GM21367 (cell line): ENCODE data around the gene ANKS1A.

ENCODE experiments used
- ATAC-seq: cut with Tn5 transposase; IDR thresholded peaks from one replicate; pipeline ENCODE4 v1.9.1; 2021; ENCODE audit not compliant: unreplicated experiment

Gene ANKS1A

GRCh38 chr6:35080821-35081425, 191.9 kb downstream of the ANKS1A start:
- no peak for ATAC-seq

- no peak for ATAC-seq
Observed at GRCh38 chr6:35081426-35081851, 192.4 kb downstream of the ANKS1A start.

GRCh38 chr6:35082046-35082732, 193.1 kb downstream of the ANKS1A start:
- ATAC-seq = no peak

- no peak for ATAC-seq
Observed at GRCh38 chr6:35082733-35083403, 193.8 kb downstream of the ANKS1A start.

GRCh38 chr6:35083507-35083906, 194.5 kb downstream of the ANKS1A start:
- ATAC-seq = no peak

GRCh38 chr6:35084041-35084491, 195.0 kb downstream of the ANKS1A start:
- ATAC-seq = no peak

- no peak for ATAC-seq
Observed at GRCh38 chr6:35084511-35085203, 195.6 kb downstream of the ANKS1A start.

- no peak for ATAC-seq
Observed at GRCh38 chr6:35085359-35086281, 196.6 kb downstream of the ANKS1A start.

GRCh38 chr6:35086282-35086632, 197.2 kb downstream of the ANKS1A start:
- no peak for ATAC-seq

GRCh38 chr6:35086636-35087360, 197.7 kb downstream of the ANKS1A start:
- no peak for ATAC-seq

GRCh38 chr6:35087361-35088280, 198.6 kb downstream of the ANKS1A start:
- ATAC-seq = no peak

GRCh38 chr6:35088281-35089215, 199.5 kb downstream of the ANKS1A start:
- ATAC-seq = no peak

- no peak for ATAC-seq
Observed at GRCh38 chr6:35089216-35089934, 200.3 kb downstream of the ANKS1A start.

- no peak for ATAC-seq
Observed at GRCh38 chr6:35089935-35090505, 201.0 kb downstream of the ANKS1A start.

GRCh38 chr6:35090734-35091133, 201.7 kb downstream of the ANKS1A start:
- ATAC-seq = no peak

GRCh38 chr6:35091346-35092083, 202.5 kb downstream of the ANKS1A start:
- no peak for ATAC-seq
